ENCODE measurements around the gene KLRC4.
"Not testable (repeated sequence)": the region's sequence is repeated elsewhere in the genome, so short reads cannot be mapped to it uniquely, and the experiment has no call there.

GRCh38 chr12:10441144-10441543, 31.6 kb upstream of the KLRC4 start:
- not testable (repeated sequence) for TF ChIP-seq FOXM1 (IDR thresholded peaks at IDR 0.05; ENCODE audit: low read depth); GABPA (IDR thresholded peaks at IDR 0.05; ENCODE audit: low read depth); CTCF (IDR thresholded peaks at IDR 0.05); POLR2AphosphoS5 (IDR thresholded peaks at IDR 0.05; ENCODE audit: low read depth, low read length); SIN3A (IDR thresholded peaks at IDR 0.05; ENCODE audit: borderline replicate concordance, low read depth, low read length)
